Skeletal muscle satellite cell (primary cell): ENCODE results near the gene RNFT2.
"Not testable (repeated sequence)": the region's sequence is repeated elsewhere in the genome, so short reads cannot be mapped to it uniquely, and the experiment has no call there.

Experiments
- H3K27me3 ChIP-seq: 2 replicates; pipeline ENCODE4 v1.7.0; 2013; ENCODE audit warnings: low read length; ENCODE audit not compliant: control insufficient read depth, insufficient read depth
- H3K36me3 ChIP-seq: 2 replicates; pipeline ENCODE4 v1.7.0; 2013; ENCODE audit warnings: mild to moderate bottlenecking, control low read depth, low read length; ENCODE audit not compliant: insufficient read depth
- H3K4me1 ChIP-seq: 2 replicates; pipeline ENCODE4 v1.7.0; 2013; ENCODE audit warnings: low read length; ENCODE audit not compliant: control insufficient read depth, insufficient read depth
- H3K4me2 ChIP-seq: 2 replicates; pipeline ENCODE4 v1.7.0; 2013; ENCODE audit warnings: mild to moderate bottlenecking, low read length
- H3K4me3 ChIP-seq: 2 replicates; pipeline ENCODE4 v1.7.0; 2013; ENCODE audit warnings: low read length
- H3K9ac ChIP-seq: 2 replicates; pipeline ENCODE4 v1.7.0; 2013; ENCODE audit warnings: mild to moderate bottlenecking, low read depth, low read length, moderate library complexity
- H3K9me3 ChIP-seq: replicated peaks from 2 replicates; pipeline ENCODE4 v1.7.0; 2013; ENCODE audit warnings: mild to moderate bottlenecking, control low read depth, low read length

RNFT2 gene

GRCh38 chr12:116754097-116754496 lies 16.0 kb downstream of the RNFT2 start:
- H3K4me1 ChIP-seq, H3K9me3 ChIP-seq, H3K9ac ChIP-seq, H3K4me2 ChIP-seq, H3K36me3 ChIP-seq, H3K27me3 ChIP-seq, H3K4me3 ChIP-seq: not testable (repeated sequence)

- H3K9ac ChIP-seq, H3K4me3 ChIP-seq, H3K4me1 ChIP-seq, H3K36me3 ChIP-seq, H3K9me3 ChIP-seq, H3K27me3 ChIP-seq, H3K4me2 ChIP-seq: not testable (repeated sequence)
Observed at GRCh38 chr12:116754783-116755182, 16.7 kb downstream of the RNFT2 start.

- Histone ChIP-seq H3K27me3 (no peaks in the 10 kb centered on the region), H3K9me3 (no peaks in the 10 kb centered on the region), H3K9ac (no peak overlapping the region), H3K4me3 (no peak overlapping the region), H3K36me3 (no peaks in the 10 kb centered on the region), H3K4me1 (no peaks in the 10 kb centered on the region), H3K4me2 (no peak overlapping the region)
Observed at GRCh38 chr12:116759783-116760621, 21.9 kb downstream of the RNFT2 start.

- H3K4me3 ChIP-seq = no peak overlapping the region
Observed at GRCh38 chr12:116760622-116761020, 22.5 kb downstream of the RNFT2 start.

GRCh38 chr12:116761499-116761898 lies 23.4 kb downstream of the RNFT2 start:
- H3K9ac ChIP-seq = no peak overlapping the region
- no peaks in the 10 kb centered on the region for H3K36me3 ChIP-seq
- H3K9me3 ChIP-seq = no peaks in the 10 kb centered on the region
- no peaks in the 10 kb centered on the region for H3K4me1 ChIP-seq
- no peak overlapping the region for H3K4me3 ChIP-seq
- H3K27me3 ChIP-seq = no peaks in the 10 kb centered on the region
- H3K4me2 ChIP-seq = no peak overlapping the region

More at GRCh38 chr12:116760622-116761020, 22.5 kb downstream of the RNFT2 start:
- Histone ChIP-seq H3K4me1 (no peaks in the 10 kb centered on the region), H3K9ac (no peak overlapping the region), H3K4me2 (no peak overlapping the region), H3K36me3 (no peaks in the 10 kb centered on the region), H3K9me3 (no peaks in the 10 kb centered on the region), H3K27me3 (no peaks in the 10 kb centered on the region)

GRCh38 chr12:116765271-116765670 lies 27.2 kb downstream of the RNFT2 start:
- no peaks in the 10 kb centered on the region for H3K9me3 ChIP-seq
- no peaks in the 10 kb centered on the region for H3K36me3 ChIP-seq
- no peak overlapping the region for H3K4me2 ChIP-seq
- no peaks in the 10 kb centered on the region for H3K27me3 ChIP-seq
- no peak overlapping the region for H3K9ac ChIP-seq
- no peaks in the 10 kb centered on the region for H3K4me1 ChIP-seq
- no peak overlapping the region for H3K4me3 ChIP-seq

- H3K4me1 ChIP-seq = no peaks in the 10 kb centered on the region
- no peak overlapping the region for H3K4me3 ChIP-seq
- no peaks in the 10 kb centered on the region for H3K9me3 ChIP-seq
- H3K27me3 ChIP-seq = no peaks in the 10 kb centered on the region
- H3K36me3 ChIP-seq = no peaks in the 10 kb centered on the region
- H3K4me2 ChIP-seq = no peak overlapping the region
- H3K9ac ChIP-seq = no peak overlapping the region
Observed at GRCh38 chr12:116766285-116766684, 28.2 kb downstream of the RNFT2 start.

GRCh38 chr12:116766746-116767145 lies 28.6 kb downstream of the RNFT2 start:
- Histone ChIP-seq H3K27me3 (no peaks in the 10 kb centered on the region), H3K4me3 (no peak overlapping the region), H3K4me2 (no peak overlapping the region), H3K4me1 (no peaks in the 10 kb centered on the region), H3K9me3 (no peaks in the 10 kb centered on the region), H3K9ac (no peak overlapping the region), H3K36me3 (no peaks in the 10 kb centered on the region)

- Histone ChIP-seq H3K36me3 (no peaks in the 10 kb centered on the region), H3K4me3 (no peak overlapping the region), H3K27me3 (no peaks in the 10 kb centered on the region), H3K9me3 (no peaks in the 10 kb centered on the region), H3K4me2 (no peak overlapping the region), H3K4me1 (no peaks in the 10 kb centered on the region), H3K9ac (no peak overlapping the region)
Observed at GRCh38 chr12:116771651-116772050, 33.5 kb downstream of the RNFT2 start.

GRCh38 chr12:116773276-116773731 lies 35.2 kb downstream of the RNFT2 start:
- no peak overlapping the region for H3K4me2 ChIP-seq
- H3K4me3 ChIP-seq = no peak overlapping the region
- no peaks in the 10 kb centered on the region for H3K27me3 ChIP-seq
- H3K9ac ChIP-seq = no peak overlapping the region
- H3K36me3 ChIP-seq = no peaks in the 10 kb centered on the region
- H3K4me1 ChIP-seq = no peaks in the 10 kb centered on the region
- H3K9me3 ChIP-seq = no peaks in the 10 kb centered on the region

- Histone ChIP-seq H3K4me3 (no peak overlapping the region), H3K27me3 (no peaks in the 10 kb centered on the region), H3K4me2 (no peak overlapping the region), H3K36me3 (no peaks in the 10 kb centered on the region), H3K9ac (no peak overlapping the region), H3K9me3 (no peaks in the 10 kb centered on the region), H3K4me1 (no peaks in the 10 kb centered on the region)
Observed at GRCh38 chr12:116774020-116774419, 35.9 kb downstream of the RNFT2 start.

GRCh38 chr12:116777245-116777644 lies 39.1 kb downstream of the RNFT2 start:
- H3K27me3 ChIP-seq = no peaks in the 10 kb centered on the region
- H3K4me1 ChIP-seq = no peaks in the 10 kb centered on the region
- no peak overlapping the region for H3K4me2 ChIP-seq
- H3K36me3 ChIP-seq = no peaks in the 10 kb centered on the region
- no peak overlapping the region for H3K9ac ChIP-seq
- no peak overlapping the region for H3K4me3 ChIP-seq
- no peaks in the 10 kb centered on the region for H3K9me3 ChIP-seq
